HG03469 (cell line): ENCODE results near the gene CPN1.

Experiments
- ATAC-seq: cut with Tn5 transposase; IDR thresholded peaks from one replicate; pipeline ENCODE4 v1.9.1; 2021; ENCODE audit warnings: mild to moderate bottlenecking, moderate library complexity, moderate number of reproducible peaks; ENCODE audit not compliant: unreplicated experiment

Gene CPN1

GRCh38 chr10:99999319-100000108 lies 82.2 kb downstream of the CPN1 start:
- ATAC-seq, result no peak

- no peak for ATAC-seq
Observed at GRCh38 chr10:99998889-99999288, 82.8 kb downstream of the CPN1 start.

- no peak for ATAC-seq
Observed at GRCh38 chr10:99996671-99997648, 84.7 kb downstream of the CPN1 start.

- ATAC-seq, result no peak
Observed at GRCh38 chr10:99995713-99996112, 86.0 kb downstream of the CPN1 start.

- ATAC-seq, result no peak
Observed at GRCh38 chr10:99995269-99995668, 86.4 kb downstream of the CPN1 start.

- no peak for ATAC-seq
Observed at GRCh38 chr10:99994801-99995200, 86.9 kb downstream of the CPN1 start.

GRCh38 chr10:99993701-99994689 lies 87.7 kb downstream of the CPN1 start:
- peak; percentile 69 for ATAC-seq
